ENCODE measurements around the gene PRKN. TPM values are rescaled to one million over a fixed set of nuclear protein-coding genes. Genes with fewer than 3 reads are reported as not detected.

The PRKN gene
- total and polyA plus RNA-seq, 9 of the 15 experiments (the other 6 are each of a cell fraction or from before 2014, with no cell fraction given), result 0.03 to 0.96 (median 0.15) TPM; not detected in 2

DNA sequence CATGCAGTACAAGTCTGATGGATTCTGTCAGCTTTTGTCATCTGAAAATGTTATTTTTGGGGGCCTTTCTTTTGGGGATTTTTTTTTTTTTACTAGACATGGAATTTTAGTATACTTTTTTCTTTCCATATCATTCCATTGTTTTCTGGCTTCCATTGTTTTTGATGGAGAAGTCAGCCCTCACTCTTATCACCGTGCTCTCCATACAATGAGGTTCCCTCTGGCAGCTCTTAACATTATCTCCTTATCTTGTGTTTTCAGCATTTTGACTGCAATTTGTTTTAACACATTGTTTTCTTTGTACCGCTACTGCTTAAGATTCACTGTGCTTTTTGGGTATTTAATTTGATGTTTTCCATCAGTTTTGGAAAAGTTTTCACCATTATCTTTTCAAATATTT, 1262.2 kb downstream of the PRKN start (continued):
- TF ChIP-seq, protein P1, sequence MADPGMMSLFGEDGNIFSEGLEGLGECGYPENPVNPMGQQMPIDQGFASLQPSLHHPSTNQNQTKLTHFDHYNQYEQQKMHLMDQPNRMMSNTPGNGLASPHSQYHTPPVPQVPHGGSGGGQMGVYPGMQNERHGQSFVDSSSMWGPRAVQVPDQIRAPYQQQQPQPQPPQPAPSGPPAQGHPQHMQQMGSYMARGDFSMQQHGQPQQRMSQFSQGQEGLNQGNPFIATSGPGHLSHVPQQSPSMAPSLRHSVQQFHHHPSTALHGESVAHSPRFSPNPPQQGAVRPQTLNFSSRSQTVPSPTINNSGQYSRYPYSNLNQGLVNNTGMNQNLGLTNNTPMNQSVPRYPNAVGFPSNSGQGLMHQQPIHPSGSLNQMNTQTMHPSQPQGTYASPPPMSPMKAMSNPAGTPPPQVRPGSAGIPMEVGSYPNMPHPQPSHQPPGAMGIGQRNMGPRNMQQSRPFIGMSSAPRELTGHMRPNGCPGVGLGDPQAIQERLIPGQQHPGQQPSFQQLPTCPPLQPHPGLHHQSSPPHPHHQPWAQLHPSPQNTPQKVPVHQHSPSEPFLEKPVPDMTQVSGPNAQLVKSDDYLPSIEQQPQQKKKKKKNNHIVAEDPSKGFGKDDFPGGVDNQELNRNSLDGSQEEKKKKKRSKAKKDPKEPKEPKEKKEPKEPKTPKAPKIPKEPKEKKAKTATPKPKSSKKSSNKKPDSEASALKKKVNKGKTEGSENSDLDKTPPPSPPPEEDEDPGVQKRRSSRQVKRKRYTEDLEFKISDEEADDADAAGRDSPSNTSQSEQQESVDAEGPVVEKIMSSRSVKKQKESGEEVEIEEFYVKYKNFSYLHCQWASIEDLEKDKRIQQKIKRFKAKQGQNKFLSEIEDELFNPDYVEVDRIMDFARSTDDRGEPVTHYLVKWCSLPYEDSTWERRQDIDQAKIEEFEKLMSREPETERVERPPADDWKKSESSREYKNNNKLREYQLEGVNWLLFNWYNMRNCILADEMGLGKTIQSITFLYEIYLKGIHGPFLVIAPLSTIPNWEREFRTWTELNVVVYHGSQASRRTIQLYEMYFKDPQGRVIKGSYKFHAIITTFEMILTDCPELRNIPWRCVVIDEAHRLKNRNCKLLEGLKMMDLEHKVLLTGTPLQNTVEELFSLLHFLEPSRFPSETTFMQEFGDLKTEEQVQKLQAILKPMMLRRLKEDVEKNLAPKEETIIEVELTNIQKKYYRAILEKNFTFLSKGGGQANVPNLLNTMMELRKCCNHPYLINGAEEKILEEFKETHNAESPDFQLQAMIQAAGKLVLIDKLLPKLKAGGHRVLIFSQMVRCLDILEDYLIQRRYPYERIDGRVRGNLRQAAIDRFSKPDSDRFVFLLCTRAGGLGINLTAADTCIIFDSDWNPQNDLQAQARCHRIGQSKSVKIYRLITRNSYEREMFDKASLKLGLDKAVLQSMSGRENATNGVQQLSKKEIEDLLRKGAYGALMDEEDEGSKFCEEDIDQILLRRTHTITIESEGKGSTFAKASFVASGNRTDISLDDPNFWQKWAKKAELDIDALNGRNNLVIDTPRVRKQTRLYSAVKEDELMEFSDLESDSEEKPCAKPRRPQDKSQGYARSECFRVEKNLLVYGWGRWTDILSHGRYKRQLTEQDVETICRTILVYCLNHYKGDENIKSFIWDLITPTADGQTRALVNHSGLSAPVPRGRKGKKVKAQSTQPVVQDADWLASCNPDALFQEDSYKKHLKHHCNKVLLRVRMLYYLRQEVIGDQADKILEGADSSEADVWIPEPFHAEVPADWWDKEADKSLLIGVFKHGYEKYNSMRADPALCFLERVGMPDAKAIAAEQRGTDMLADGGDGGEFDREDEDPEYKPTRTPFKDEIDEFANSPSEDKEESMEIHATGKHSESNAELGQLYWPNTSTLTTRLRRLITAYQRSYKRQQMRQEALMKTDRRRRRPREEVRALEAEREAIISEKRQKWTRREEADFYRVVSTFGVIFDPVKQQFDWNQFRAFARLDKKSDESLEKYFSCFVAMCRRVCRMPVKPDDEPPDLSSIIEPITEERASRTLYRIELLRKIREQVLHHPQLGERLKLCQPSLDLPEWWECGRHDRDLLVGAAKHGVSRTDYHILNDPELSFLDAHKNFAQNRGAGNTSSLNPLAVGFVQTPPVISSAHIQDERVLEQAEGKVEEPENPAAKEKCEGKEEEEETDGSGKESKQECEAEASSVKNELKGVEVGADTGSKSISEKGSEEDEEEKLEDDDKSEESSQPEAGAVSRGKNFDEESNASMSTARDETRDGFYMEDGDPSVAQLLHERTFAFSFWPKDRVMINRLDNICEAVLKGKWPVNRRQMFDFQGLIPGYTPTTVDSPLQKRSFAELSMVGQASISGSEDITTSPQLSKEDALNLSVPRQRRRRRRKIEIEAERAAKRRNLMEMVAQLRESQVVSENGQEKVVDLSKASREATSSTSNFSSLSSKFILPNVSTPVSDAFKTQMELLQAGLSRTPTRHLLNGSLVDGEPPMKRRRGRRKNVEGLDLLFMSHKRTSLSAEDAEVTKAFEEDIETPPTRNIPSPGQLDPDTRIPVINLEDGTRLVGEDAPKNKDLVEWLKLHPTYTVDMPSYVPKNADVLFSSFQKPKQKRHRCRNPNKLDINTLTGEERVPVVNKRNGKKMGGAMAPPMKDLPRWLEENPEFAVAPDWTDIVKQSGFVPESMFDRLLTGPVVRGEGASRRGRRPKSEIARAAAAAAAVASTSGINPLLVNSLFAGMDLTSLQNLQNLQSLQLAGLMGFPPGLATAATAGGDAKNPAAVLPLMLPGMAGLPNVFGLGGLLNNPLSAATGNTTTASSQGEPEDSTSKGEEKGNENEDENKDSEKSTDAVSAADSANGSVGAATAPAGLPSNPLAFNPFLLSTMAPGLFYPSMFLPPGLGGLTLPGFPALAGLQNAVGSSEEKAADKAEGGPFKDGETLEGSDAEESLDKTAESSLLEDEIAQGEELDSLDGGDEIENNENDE (IDR thresholded peaks at IDR 0.05; ENCODE audit: low read depth, low read length), result no peak
- TF ChIP-seq TCFL5 (CRISPR knock-in tag; conservative IDR thresholded peaks at IDR 0.05) (no peak), ZNF79 (CRISPR knock-in tag; IDR thresholded peaks at IDR 0.05; ENCODE audit: low read depth) (no peak), ARID1B (IDR thresholded peaks at IDR 0.05) (no peak), SMARCE1 (IDR thresholded peaks at IDR 0.05) (no peak), FOXK2 (conservative IDR thresholded peaks at IDR 0.05 in 1 of 2, IDR thresholded peaks at IDR 0.05 in 1 of 2; ENCODE audit: low read depth in 2 of 2) (no peak), RUNX1 (IDR thresholded peaks at IDR 0.05; ENCODE audit: low read depth) (no peak), POLR2B (IDR thresholded peaks at IDR 0.05; ENCODE audit: low read depth, partially characterized antibody) (no peak), KDM1A (IDR thresholded peaks at IDR 0.05) (no peak), CBFA2T2 (conservative IDR thresholded peaks at IDR 0.05) (no peak), ZBTB7A (IDR thresholded peaks at IDR 0.05; ENCODE audit: borderline replicate concordance, control insufficient read depth, low read depth, low read length) (no peak)
- TF ChIP-seq, protein P2, sequence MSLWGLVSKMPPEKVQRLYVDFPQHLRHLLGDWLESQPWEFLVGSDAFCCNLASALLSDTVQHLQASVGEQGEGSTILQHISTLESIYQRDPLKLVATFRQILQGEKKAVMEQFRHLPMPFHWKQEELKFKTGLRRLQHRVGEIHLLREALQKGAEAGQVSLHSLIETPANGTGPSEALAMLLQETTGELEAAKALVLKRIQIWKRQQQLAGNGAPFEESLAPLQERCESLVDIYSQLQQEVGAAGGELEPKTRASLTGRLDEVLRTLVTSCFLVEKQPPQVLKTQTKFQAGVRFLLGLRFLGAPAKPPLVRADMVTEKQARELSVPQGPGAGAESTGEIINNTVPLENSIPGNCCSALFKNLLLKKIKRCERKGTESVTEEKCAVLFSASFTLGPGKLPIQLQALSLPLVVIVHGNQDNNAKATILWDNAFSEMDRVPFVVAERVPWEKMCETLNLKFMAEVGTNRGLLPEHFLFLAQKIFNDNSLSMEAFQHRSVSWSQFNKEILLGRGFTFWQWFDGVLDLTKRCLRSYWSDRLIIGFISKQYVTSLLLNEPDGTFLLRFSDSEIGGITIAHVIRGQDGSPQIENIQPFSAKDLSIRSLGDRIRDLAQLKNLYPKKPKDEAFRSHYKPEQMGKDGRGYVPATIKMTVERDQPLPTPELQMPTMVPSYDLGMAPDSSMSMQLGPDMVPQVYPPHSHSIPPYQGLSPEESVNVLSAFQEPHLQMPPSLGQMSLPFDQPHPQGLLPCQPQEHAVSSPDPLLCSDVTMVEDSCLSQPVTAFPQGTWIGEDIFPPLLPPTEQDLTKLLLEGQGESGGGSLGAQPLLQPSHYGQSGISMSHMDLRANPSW (CRISPR knock-in tag; IDR thresholded peaks at IDR 0.05), result no peak
- TF ChIP-seq, protein P3, sequence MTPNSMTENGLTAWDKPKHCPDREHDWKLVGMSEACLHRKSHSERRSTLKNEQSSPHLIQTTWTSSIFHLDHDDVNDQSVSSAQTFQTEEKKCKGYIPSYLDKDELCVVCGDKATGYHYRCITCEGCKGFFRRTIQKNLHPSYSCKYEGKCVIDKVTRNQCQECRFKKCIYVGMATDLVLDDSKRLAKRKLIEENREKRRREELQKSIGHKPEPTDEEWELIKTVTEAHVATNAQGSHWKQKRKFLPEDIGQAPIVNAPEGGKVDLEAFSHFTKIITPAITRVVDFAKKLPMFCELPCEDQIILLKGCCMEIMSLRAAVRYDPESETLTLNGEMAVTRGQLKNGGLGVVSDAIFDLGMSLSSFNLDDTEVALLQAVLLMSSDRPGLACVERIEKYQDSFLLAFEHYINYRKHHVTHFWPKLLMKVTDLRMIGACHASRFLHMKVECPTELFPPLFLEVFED (CRISPR knock-in tag; conservative IDR thresholded peaks at IDR 0.05), result no peak
